ENCODE measurements around the gene MKRN2. TPM values are rescaled to one million over a fixed set of nuclear protein-coding genes. Genes with fewer than 3 reads are reported as not detected.

Gene MKRN2, protein sequence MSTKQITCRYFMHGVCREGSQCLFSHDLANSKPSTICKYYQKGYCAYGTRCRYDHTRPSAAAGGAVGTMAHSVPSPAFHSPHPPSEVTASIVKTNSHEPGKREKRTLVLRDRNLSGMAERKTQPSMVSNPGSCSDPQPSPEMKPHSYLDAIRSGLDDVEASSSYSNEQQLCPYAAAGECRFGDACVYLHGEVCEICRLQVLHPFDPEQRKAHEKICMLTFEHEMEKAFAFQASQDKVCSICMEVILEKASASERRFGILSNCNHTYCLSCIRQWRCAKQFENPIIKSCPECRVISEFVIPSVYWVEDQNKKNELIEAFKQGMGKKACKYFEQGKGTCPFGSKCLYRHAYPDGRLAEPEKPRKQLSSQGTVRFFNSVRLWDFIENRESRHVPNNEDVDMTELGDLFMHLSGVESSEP
- total RNA-seq (10 to 100 TPM; 82.6 to 93.6 TPM), polyA plus RNA-seq (ENCODE audit: insufficient read depth, low read depth, low replicate concordance) (117 TPM)
- long read RNA-seq, donor 1, transcript MKRN2-201 (8 exons, 2,848 nt), result major isoform, 15 of 21 reads
- long read RNA-seq, donor 1, partial matches to known transcripts, result 0 of 21 reads
- long read RNA-seq, donor 1, other reads (novel, unspliced or antisense), result 6 of 21 reads
- long read RNA-seq, donor 2, transcript MKRN2-201 (8 exons, 2,848 nt), result major isoform, 10 of 16 reads
- long read RNA-seq, donor 2, partial matches to known transcripts, result 5 of 16 reads
- long read RNA-seq, donor 2, other reads (novel, unspliced or antisense), result 0 of 16 reads

DNA sequence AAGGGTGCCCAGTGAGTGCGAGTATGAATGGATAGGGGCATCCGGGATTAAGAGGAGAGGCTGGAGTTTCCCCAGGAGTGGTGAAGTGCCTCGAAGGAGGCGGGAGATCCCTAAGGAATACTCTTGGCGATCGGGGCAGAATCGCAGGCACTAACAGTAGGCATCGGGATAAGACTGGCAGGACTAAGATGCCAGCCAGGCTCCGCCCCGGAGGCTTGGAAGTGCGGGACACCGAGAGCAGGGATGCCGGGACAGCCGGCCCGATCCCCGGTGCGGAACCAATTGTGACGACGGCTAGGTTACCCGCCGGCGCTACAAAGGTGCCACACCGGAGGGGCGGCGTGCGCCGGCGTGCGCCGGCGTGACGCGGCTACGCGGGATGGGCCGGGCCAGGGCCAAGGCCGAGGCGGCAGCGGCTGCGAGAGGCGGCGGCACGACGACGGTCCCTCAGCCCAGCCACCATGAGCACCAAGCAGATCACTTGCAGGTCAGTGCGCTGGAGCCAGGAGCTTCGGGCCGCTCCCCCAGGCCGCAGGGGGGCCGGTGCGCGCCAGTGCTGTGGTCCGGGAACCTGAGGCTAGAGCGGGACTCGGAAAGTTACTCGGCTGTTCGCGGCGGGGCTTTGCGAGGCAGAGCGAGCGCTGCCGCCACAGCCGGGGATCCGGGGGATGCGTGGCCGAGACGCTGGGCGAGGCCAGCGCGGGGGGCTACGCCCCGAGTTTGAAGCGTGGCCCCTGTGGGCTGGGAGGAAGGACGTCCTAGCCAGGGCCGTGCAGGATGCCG, at the start of gene MKRN2:
TSS of gene MKRN2 (plus strand) at position 398 of the 783 bp plus-strand sequence. CDS start at position 462, 64 bp downstream.
- peaks cover 15% of the 10 kb centered on the region for H3K4me1 ChIP-seq
- intact Hi-C loops (cut with DNase I; ENCODE audit: low total_unique reads), result no loop called here

GRCh38 chr3:12507591-12508281, 49.2 kb upstream of the MKRN2 start:
- no peak for DNase-seq
- H3K27me3 ChIP-seq, result no peaks in the 10 kb centered on the region
- 83% methylated on average over 8 of the region's 8 CpGs for WGBS, 2 donors
- no peak overlapping the region for H3K4me3 ChIP-seq
- no peaks in the 10 kb centered on the region for H3K9me3 ChIP-seq
- intact Hi-C loops (cut with DNase I; ENCODE audit: low total_unique reads), result no loop called here
- no peak for TF ChIP-seq POLR2A (IDR thresholded peaks at IDR 0.05)
- no peaks in the 10 kb centered on the region for H3K4me1 ChIP-seq
- no peaks in the 10 kb centered on the region for H3K36me3 ChIP-seq (ENCODE audit: low read depth, missing control alignments)
- no peak overlapping the region for H3K27ac ChIP-seq

More for the DNA sequence above, at the start of gene MKRN2:
- H3K27ac ChIP-seq, result peak within 1 kb of the TSS; percentile 88 to 95
- no peaks in the 10 kb centered on the region for H3K36me3 ChIP-seq (ENCODE audit: low read depth, missing control alignments)
- peak within 1 kb of the TSS; percentile 82 to 97 for H3K4me3 ChIP-seq
- TF ChIP-seq POLR2A (IDR thresholded peaks at IDR 0.05), result peak; percentile 92
- TF ChIP-seq, protein P1, sequence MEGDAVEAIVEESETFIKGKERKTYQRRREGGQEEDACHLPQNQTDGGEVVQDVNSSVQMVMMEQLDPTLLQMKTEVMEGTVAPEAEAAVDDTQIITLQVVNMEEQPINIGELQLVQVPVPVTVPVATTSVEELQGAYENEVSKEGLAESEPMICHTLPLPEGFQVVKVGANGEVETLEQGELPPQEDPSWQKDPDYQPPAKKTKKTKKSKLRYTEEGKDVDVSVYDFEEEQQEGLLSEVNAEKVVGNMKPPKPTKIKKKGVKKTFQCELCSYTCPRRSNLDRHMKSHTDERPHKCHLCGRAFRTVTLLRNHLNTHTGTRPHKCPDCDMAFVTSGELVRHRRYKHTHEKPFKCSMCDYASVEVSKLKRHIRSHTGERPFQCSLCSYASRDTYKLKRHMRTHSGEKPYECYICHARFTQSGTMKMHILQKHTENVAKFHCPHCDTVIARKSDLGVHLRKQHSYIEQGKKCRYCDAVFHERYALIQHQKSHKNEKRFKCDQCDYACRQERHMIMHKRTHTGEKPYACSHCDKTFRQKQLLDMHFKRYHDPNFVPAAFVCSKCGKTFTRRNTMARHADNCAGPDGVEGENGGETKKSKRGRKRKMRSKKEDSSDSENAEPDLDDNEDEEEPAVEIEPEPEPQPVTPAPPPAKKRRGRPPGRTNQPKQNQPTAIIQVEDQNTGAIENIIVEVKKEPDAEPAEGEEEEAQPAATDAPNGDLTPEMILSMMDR (IDR thresholded peaks at IDR 0.05), result no peak
- H3K9me3 ChIP-seq, result no peaks in the 10 kb centered on the region
- peak; percentile 84 for DNase-seq
- no peaks in the 10 kb centered on the region for H3K27me3 ChIP-seq
- WGBS, 2 donors, result 0% methylated on average over 15 to 76 of the region's 77 CpGs

- intact Hi-C loops (cut with DNase I; ENCODE audit: low total_unique reads), result no loop called here
- H3K4me3 ChIP-seq, result no peak overlapping the region
- no peaks in the 10 kb centered on the region for H3K4me1 ChIP-seq
- 64 to 76% methylated on average over 5 of the region's 5 CpGs for WGBS, 2 donors
- H3K27me3 ChIP-seq, result no peaks in the 10 kb centered on the region
- no peaks in the 10 kb centered on the region for H3K36me3 ChIP-seq (ENCODE audit: low read depth, missing control alignments)
- TF ChIP-seq, protein P1 (IDR thresholded peaks at IDR 0.05), result no peak
- no peak for TF ChIP-seq POLR2A (IDR thresholded peaks at IDR 0.05)
- no peak overlapping the region for H3K27ac ChIP-seq
- H3K9me3 ChIP-seq, result no peaks in the 10 kb centered on the region
- DNase-seq, result no peak
Measured at GRCh38 chr3:12508291-12508700, 48.6 kb upstream of the MKRN2 start.

DNA sequence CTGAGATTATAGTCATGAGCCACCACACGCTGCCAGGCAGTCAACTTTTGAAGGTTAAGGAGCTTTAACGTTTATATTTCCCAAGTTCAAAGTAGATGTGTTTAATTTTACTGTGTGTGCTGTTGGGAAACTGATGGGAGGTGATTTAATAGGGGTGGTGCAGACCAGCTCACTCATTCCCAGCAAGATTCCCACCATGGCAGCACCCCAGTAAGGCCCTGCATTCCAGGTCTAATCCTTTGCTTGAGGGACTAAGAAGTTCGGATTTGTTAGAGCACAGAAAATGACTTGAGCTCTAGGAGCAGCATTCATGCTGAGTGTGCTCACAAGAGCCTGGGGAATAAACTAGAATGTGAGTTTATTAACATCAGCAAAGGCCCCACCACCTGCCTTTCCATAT, 47.4 kb upstream of the MKRN2 start:
- no peaks in the 10 kb centered on the region for H3K9me3 ChIP-seq
- H3K4me1 ChIP-seq, result no peaks in the 10 kb centered on the region
- intact Hi-C loops (cut with DNase I; ENCODE audit: low total_unique reads), result no loop called here
- TF ChIP-seq POLR2A (IDR thresholded peaks at IDR 0.05), result no peak
- TF ChIP-seq, protein P1 (IDR thresholded peaks at IDR 0.05), result no peak
- H3K36me3 ChIP-seq (ENCODE audit: low read depth, missing control alignments), result no peaks in the 10 kb centered on the region
- DNase-seq, result no peak
- H3K27ac ChIP-seq, result no peak overlapping the region
- H3K4me3 ChIP-seq, result no peak overlapping the region
- no peaks in the 10 kb centered on the region for H3K27me3 ChIP-seq
- 87 to 89% methylated on average over 3 of the region's 3 CpGs for WGBS, 2 donors

Measured in testis (tissue), 5 donors.